Chondrocyte (in vitro differentiated cells): ENCODE measurements around the gene TMEM120B. TPM values are rescaled to one million over a fixed set of nuclear protein-coding genes. Genes with fewer than 3 reads are reported as not detected.
"Not testable (repeated sequence)": the region's sequence is repeated elsewhere in the genome, so short reads cannot be mapped to it uniquely, and the experiment has no call there.

Experiments
- DNase-seq: peaks from one replicate; pipeline ENCODE4 v3.0.0; 2021; ENCODE audit warnings: mixed read lengths, low spot score
- H3K27ac Mint-ChIP-seq: one replicate; pipeline ENCODE4 v1.8.0; 2021; ENCODE audit warnings: mild to moderate bottlenecking, moderate library complexity, mixed read lengths; ENCODE audit not compliant: unreplicated experiment
- H3K27me3 Mint-ChIP-seq: 2 replicates; pipeline ENCODE4 v1.8.0; 2021; ENCODE audit warnings: low read depth, mixed read lengths
- H3K36me3 Mint-ChIP-seq: 2 replicates; pipeline ENCODE4 v1.8.0; 2021; ENCODE audit warnings: low read depth, mixed read lengths
- H3K4me1 Mint-ChIP-seq: 2 replicates; pipeline ENCODE4 v1.8.0; 2021; ENCODE audit warnings: low read depth, mild to moderate bottlenecking, mixed read lengths
- H3K4me3 Mint-ChIP-seq: one replicate; pipeline ENCODE4 v1.8.0; 2021; ENCODE audit warnings: mild to moderate bottlenecking, moderate library complexity, mixed read lengths; ENCODE audit not compliant: unreplicated experiment
- H3K9me3 Mint-ChIP-seq: 2 replicates; pipeline ENCODE4 v1.8.0; 2021; ENCODE audit warnings: low read depth, mixed read lengths
- total RNA-seq: library from RNA; stranded (reverse); gene quantifications from 3 replicates; pipeline ENCODE4 v1.2.1, GENCODE V29; 2021
- TF ChIP-seq, protein P1 (sequence below): fragments of 200-600 bp; sonication (generic); IDR thresholded peaks from 2 replicates; pipeline ENCODE4 v1.5.0; 2021; ENCODE audit warnings: antibody characterized with exemption, mild to moderate bottlenecking, moderate library complexity

TMEM120B gene
- total RNA-seq, 1 donor from 2014 or later, result 15.3 TPM

DNA sequence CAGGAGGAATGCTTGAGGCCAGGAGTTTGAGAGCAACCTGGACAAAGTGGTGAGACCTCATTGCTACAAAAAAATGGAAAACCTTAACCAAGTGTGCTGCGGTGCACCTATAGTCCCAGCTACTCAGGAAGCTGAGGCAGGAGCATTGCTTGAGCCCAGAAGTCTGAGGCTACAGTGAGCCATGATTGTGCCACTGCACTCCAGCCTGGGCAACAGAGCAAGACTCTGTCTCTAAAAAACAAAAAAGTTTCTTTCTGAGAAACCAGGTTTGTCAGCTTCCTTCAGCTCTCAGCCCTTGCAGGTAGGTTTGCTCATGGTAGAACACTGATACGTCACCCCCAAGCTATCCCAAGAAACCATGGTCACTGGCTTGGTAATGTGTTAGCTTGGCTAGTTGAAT, 23.1 kb upstream of the TMEM120B start:
- Mint-ChIP-seq H3K9me3 (no peaks in the 10 kb centered on the region), H3K4me1 (peaks cover 12% of the 10 kb centered on the region), H3K4me3 (no peak overlapping the region), H3K36me3 (no peaks in the 10 kb centered on the region), H3K27me3 (no peaks in the 10 kb centered on the region), H3K27ac (no peak overlapping the region)
- DNase-seq, result no peak
- TF ChIP-seq, protein P1, sequence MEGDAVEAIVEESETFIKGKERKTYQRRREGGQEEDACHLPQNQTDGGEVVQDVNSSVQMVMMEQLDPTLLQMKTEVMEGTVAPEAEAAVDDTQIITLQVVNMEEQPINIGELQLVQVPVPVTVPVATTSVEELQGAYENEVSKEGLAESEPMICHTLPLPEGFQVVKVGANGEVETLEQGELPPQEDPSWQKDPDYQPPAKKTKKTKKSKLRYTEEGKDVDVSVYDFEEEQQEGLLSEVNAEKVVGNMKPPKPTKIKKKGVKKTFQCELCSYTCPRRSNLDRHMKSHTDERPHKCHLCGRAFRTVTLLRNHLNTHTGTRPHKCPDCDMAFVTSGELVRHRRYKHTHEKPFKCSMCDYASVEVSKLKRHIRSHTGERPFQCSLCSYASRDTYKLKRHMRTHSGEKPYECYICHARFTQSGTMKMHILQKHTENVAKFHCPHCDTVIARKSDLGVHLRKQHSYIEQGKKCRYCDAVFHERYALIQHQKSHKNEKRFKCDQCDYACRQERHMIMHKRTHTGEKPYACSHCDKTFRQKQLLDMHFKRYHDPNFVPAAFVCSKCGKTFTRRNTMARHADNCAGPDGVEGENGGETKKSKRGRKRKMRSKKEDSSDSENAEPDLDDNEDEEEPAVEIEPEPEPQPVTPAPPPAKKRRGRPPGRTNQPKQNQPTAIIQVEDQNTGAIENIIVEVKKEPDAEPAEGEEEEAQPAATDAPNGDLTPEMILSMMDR, result no peak

DNA sequence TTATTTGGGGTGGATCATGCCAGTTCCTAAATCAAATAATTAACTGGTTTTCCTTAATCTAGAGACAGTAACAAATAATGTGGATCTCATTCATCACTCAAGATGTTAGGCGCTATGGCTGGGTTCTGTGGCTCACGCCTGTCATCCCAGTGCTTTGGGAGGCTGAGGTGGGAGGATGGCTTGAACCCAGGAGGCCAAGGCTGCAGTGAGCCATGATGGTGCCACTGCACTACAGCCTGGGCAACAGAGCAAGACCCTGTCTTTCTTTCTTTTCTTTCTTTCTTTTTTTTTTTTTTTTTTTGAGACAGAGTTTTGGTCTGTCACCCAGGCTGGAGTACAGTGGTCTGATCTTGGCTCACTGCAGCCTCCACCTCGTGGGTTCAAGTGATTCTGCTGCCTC, 19.8 kb upstream of the TMEM120B start:
- not testable (repeated sequence) for H3K4me3 Mint-ChIP-seq, H3K9me3 Mint-ChIP-seq, H3K36me3 Mint-ChIP-seq, H3K27me3 Mint-ChIP-seq, H3K27ac Mint-ChIP-seq, H3K4me1 Mint-ChIP-seq, DNase-seq

DNA sequence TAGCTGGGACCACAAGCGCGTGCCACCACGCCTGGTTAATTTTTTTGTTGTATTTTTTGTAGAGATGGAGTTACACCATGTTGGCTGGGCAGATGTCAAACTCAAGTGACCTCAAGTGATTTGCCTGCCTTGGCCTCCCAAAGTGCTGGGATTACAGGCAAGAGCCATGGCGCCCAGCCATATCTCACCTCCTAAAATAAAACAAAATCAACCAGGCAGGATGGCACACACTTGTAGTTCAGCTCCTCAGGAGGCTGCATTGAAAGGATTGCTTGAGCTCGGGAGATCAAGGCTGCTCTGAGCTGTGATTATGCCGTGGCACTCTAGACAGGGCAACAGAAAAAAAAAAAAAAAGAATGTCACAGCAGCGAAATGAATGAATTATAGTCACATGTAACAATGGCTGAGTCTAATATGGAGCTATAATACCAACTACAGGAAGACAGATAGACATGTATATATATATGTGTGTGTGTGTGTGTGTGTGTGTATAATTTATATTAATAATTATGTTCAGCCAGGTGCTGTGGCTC, 19.3 kb upstream of the TMEM120B start:
- Mint-ChIP-seq H3K27me3 (no peaks in the 10 kb centered on the region), H3K4me1 (peaks cover 7% of the 10 kb centered on the region), H3K4me3 (no peak overlapping the region), H3K9me3 (no peaks in the 10 kb centered on the region), H3K27ac (no peak overlapping the region), H3K36me3 (no peaks in the 10 kb centered on the region)
- TF ChIP-seq, protein P1, result no peak
- no peak for DNase-seq

DNA sequence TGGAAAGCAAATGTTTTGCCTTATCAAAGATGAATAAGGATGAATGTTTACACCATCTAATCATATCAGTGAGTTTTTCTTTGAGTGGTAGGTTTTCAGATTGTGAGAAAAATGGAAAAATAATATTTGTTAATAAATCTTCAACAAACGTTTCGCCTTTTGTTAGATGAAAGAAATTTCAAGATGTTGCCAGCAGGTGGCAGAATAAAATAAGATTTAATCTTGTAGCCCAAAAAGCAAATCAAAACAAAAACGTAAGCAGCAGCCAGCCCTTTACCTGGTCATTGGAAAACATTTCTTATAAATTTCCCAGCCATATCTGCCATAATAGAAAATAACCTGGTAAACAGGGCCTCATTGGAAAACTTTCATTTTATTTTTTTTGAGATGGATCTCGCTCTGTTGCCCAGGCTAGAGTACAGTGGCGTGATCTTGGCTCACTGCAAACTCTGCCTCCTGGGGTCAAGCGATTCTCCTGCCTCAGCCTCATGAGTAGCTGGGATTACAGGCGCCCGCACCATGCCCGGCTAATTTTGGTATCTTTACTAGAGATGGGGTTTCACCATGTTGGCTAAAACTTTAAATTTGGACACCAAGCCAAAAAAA, 15.4 kb upstream of the TMEM120B start:
- H3K4me1 Mint-ChIP-seq, result no peaks in the 10 kb centered on the region
- H3K9me3 Mint-ChIP-seq, result no peaks in the 10 kb centered on the region
- no peak overlapping the region for H3K4me3 Mint-ChIP-seq
- TF ChIP-seq, protein P1, result peak; percentile 90
- no peak for DNase-seq
- H3K27ac Mint-ChIP-seq, result no peak overlapping the region
- H3K36me3 Mint-ChIP-seq, result no peaks in the 10 kb centered on the region
- H3K27me3 Mint-ChIP-seq, result peaks cover 2% of the 10 kb centered on the region

DNA sequence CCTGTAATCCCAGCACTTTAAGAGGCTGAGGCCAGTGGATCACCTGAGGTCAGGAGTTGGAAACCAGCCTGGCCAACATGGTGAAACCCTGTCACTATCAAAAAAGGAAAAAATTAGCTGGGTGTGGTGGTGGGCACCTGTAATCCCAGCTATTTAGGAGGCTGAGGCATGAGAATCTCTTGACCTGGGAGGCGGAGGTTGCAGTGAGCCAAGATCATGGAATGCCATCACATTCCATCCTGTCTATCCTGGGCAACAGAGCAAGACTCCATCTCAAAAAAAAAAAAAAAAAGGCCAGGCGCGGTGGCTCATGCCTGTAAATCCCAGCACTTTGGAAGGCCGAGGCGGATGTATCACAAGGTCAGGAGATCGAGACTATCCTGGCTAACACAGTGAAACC, 14.7 kb upstream of the TMEM120B start:
- H3K27ac Mint-ChIP-seq, H3K4me3 Mint-ChIP-seq, H3K9me3 Mint-ChIP-seq, H3K4me1 Mint-ChIP-seq, DNase-seq, H3K36me3 Mint-ChIP-seq, H3K27me3 Mint-ChIP-seq: not testable (repeated sequence)

DNA sequence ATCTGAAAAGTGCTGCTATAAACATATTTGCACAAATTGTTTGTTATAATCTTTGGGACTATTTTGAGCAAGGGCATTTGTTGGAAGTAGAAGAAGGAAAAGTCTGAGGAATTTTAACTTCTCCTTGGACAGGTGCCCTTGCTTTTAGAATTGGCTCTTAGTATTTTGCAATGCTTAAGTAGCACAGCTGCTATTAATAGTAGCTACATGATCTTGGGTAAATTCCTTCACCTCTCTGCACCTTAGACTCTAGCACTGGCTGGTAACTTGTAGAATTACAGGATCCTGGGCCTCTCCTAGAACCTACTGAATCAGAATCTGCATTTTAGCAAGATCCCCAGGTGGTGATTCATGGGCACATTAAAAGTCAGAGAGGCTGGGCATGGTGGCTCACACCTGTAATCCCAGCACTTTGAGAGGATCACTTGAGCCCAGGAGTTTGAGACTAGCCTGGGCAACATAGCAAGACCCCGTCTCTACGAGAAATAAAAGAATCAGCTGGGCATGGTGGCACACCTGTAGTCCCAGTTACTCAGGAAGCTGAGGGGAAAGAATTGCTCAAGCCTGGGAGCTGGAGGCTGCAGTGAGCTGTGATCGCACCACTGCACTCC, 10.8 kb upstream of the TMEM120B start:
- H3K27ac Mint-ChIP-seq, result no peak overlapping the region
- peaks cover 2% of the 10 kb centered on the region for H3K27me3 Mint-ChIP-seq
- TF ChIP-seq, protein P1, result no peak
- no peak overlapping the region for H3K4me3 Mint-ChIP-seq
- peaks cover 6% of the 10 kb centered on the region for H3K9me3 Mint-ChIP-seq
- no peaks in the 10 kb centered on the region for H3K36me3 Mint-ChIP-seq
- DNase-seq, result no peak
- no peaks in the 10 kb centered on the region for H3K4me1 Mint-ChIP-seq
